ENCODE measurements around the gene WDR90.

The WDR90 gene

GRCh38 chr16:651844-652243 is 2.7 kb downstream of the WDR90 start:
- TF ChIP-seq CTCF (IDR thresholded peaks at IDR 0.05), result no peak
- Mint-ChIP-seq H3K4me1 (peaks cover 20% of the 10 kb centered on the region), H3K27me3 (ENCODE audit: low read depth, poor library complexity) (no peaks in the 10 kb centered on the region), H3K4me3 (no peak overlapping the region), H3K36me3 (ENCODE audit: low read depth) (no peaks in the 10 kb centered on the region), H3K27ac (no peak overlapping the region), H3K9me3 (no peaks in the 10 kb centered on the region)
- DNase-seq, result no peak

DNA sequence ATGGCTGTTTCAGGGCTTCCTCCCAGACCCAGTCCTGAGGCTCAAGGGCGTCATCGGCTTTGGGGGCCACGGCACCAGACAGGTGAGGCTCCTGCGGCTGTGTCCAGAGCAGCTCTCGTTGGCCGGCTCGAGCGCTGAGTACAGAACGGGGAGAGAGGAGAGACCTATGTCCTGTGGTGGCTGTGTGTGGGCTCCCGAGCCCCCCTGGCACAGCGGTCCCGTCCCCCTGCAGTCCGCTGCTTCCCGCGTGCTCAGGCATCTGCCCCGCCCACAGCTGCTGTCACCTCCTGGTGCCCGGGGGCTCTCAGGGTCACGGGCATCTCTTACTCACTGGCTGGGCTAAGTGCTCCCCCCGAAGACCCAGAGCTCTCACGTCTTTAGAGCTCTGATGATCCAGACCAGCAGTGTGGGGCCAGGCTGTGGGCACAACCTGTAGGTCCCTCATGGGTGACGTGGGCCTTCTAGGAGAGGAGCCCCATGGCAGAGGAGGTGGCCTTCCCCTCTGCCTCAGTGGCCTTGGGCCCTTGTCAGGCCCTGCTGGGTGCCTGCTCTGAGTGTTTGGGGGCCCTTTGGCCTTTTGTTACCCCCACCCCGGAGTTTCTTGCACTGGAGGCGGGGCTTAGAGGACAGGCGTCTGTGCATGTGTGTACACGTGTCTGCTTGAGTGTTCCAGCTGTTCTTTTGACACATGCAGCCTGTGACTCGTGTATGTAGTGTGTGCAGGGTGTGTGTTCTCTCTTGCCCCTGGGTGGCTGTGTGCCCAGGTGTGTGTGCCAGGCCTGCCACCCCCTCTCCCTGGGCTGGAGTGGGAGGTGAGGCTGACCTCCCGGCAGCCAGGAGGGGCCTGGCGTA is 3.5 kb downstream of the WDR90 start:
- TF ChIP-seq CTCF (IDR thresholded peaks at IDR 0.05), result no peak
- no peaks in the 10 kb centered on the region for H3K27me3 Mint-ChIP-seq (ENCODE audit: low read depth, poor library complexity)
- no peak overlapping the region for H3K27ac Mint-ChIP-seq
- H3K4me3 Mint-ChIP-seq, result no peak overlapping the region
- no peak for DNase-seq
- peaks cover 20% of the 10 kb centered on the region for H3K4me1 Mint-ChIP-seq
- no peaks in the 10 kb centered on the region for H3K36me3 Mint-ChIP-seq (ENCODE audit: low read depth)
- no peaks in the 10 kb centered on the region for H3K9me3 Mint-ChIP-seq

DNA sequence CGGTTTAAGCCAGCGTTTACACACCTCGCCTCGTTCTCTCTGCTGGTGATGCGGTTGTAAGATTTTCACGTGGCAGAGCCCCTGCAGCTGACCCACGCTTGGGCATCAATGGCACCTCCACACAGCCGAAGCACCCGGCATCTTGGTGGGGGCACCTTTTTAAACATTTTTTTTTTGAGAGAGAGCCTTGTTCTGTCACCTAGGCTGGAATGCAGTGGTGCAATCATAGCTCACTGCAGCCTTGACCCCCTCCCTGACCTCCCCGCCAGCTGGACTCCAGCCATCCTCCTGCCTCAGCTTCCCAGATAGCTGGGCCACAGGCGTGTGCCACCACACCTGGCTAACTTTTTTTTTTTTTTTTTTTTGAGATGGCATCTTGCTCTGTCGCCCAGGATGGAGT is 4.9 kb downstream of the WDR90 start:
- no peaks in the 10 kb centered on the region for H3K36me3 Mint-ChIP-seq (ENCODE audit: low read depth)
- peak overlapping the region; percentile 95 for H3K27ac Mint-ChIP-seq
- H3K4me3 Mint-ChIP-seq, result no peak overlapping the region
- peaks cover 11% of the 10 kb centered on the region for H3K4me1 Mint-ChIP-seq
- no peak for TF ChIP-seq CTCF (IDR thresholded peaks at IDR 0.05)
- no peaks in the 10 kb centered on the region for H3K9me3 Mint-ChIP-seq
- DNase-seq, result no peak
- H3K27me3 Mint-ChIP-seq (ENCODE audit: low read depth, poor library complexity), result no peaks in the 10 kb centered on the region

- TF ChIP-seq CTCF (IDR thresholded peaks at IDR 0.05), result no peak
- H3K9me3 Mint-ChIP-seq, result no peaks in the 10 kb centered on the region
- no peaks in the 10 kb centered on the region for H3K27me3 Mint-ChIP-seq (ENCODE audit: low read depth, poor library complexity)
- H3K4me1 Mint-ChIP-seq, result peaks cover 13% of the 10 kb centered on the region
- H3K27ac Mint-ChIP-seq, result no peak overlapping the region
- no peak for DNase-seq
- H3K36me3 Mint-ChIP-seq (ENCODE audit: low read depth), result no peaks in the 10 kb centered on the region
- no peak overlapping the region for H3K4me3 Mint-ChIP-seq
Observed at GRCh38 chr16:657487-657886, 8.3 kb downstream of the WDR90 start.

GRCh38 chr16:658679-659571 is 9.8 kb downstream of the WDR90 start:
- peaks cover 10% of the 10 kb centered on the region for H3K4me1 Mint-ChIP-seq
- no peaks in the 10 kb centered on the region for H3K36me3 Mint-ChIP-seq (ENCODE audit: low read depth)
- peak; percentile 7 for TF ChIP-seq CTCF (IDR thresholded peaks at IDR 0.05)
- H3K27me3 Mint-ChIP-seq (ENCODE audit: low read depth, poor library complexity), result no peaks in the 10 kb centered on the region
- no peak for DNase-seq
- H3K27ac Mint-ChIP-seq, result no peak overlapping the region
- no peak overlapping the region for H3K4me3 Mint-ChIP-seq
- H3K9me3 Mint-ChIP-seq, result no peaks in the 10 kb centered on the region

Data from nephron progenitor cell (in vitro differentiated cells).